OCI-LY3 (cell line): ENCODE data around the gene ADD2.

Experiments
- EZH2phosphoT487 ChIP-seq: fragments of 200-600 bp; shearing (Covaris generic); IDR thresholded peaks from 2 replicates; pipeline ENCODE4 v1.6.1; 2018; ENCODE audit warnings: antibody characterized with exemption, mixed run types, low read depth
- TF ChIP-seq, protein P1 (sequence below): fragments of 200-600, 300-600 bp; sonication (generic); IDR thresholded peaks from 2 replicates; pipeline ENCODE4 v1.5.1; 2014; ENCODE audit warnings: antibody characterized with exemption, low read length, low read depth

DNA sequence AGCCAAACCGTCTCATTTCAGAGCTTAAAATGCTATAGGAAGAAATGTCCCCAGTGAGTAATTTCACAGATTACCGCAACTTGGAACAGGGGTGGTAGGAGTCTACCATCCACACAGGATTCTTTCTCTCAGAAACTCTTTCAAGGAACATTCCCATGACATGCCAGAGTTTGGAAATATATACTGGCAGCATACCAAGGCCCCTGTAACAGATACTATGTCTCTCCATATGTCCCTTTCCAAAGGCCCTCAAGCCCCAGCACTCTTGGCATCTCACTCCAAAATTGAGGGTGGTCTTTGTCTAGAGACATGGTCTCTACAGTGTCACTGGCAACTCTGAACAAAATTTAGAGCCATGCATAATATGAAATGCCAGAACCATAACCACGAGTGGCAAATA is 11.5 kb upstream of the ADD2 start:
- TF ChIP-seq, protein P1, sequence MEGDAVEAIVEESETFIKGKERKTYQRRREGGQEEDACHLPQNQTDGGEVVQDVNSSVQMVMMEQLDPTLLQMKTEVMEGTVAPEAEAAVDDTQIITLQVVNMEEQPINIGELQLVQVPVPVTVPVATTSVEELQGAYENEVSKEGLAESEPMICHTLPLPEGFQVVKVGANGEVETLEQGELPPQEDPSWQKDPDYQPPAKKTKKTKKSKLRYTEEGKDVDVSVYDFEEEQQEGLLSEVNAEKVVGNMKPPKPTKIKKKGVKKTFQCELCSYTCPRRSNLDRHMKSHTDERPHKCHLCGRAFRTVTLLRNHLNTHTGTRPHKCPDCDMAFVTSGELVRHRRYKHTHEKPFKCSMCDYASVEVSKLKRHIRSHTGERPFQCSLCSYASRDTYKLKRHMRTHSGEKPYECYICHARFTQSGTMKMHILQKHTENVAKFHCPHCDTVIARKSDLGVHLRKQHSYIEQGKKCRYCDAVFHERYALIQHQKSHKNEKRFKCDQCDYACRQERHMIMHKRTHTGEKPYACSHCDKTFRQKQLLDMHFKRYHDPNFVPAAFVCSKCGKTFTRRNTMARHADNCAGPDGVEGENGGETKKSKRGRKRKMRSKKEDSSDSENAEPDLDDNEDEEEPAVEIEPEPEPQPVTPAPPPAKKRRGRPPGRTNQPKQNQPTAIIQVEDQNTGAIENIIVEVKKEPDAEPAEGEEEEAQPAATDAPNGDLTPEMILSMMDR: no peak
- TF ChIP-seq EZH2phosphoT487: no peak
